Stimulated activated CD4-positive, alpha-beta T cell treated with anti-CD3 and anti-CD28 coated beads, Interleukin-1b, Interleukin-23, amount 100 ng/mL, for 1 hour (primary cell): ENCODE measurements around the gene IGSF10.

Experiments used
- DNase-seq, 2 donors: peaks; one replicate each; pipeline ENCODE4 v3.0.0-alpha.2; 2020; ENCODE audit warnings: low read depth in 2 of 2

Gene IGSF10

DNA sequence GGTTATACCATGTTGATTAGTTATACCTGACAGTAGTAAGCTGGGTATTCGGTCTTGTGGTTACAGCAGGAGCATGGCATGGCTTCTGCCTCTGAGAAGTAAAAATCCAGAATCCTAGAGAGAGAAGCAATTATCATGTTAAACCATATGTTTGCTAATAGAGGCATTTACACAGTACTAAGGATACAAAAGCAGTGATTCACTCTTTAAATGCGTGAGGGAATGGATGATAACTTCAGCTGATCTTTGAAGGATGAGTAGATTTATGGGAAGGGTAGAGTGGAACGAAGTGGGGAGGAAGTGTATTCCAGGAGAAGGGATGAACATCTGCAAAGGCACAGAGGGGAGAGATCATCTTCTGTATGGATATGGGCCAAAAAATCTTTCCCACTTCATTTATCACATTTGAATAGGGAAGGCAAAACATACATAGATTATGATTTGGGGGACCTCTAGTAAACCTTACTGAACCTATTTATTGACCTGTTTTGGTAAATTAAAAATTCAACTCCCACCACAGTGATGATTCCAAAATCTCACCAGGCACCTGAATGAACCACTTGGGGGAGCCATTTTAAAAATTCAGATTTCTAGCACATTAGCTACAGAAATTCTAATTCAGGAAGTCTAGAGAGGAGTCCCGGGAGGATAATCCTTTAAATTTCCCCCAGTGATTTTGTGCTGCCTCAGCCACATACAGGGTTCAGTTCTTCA lies 35.1 kb downstream of the IGSF10 start:
- DNase-seq: no peak

DNA sequence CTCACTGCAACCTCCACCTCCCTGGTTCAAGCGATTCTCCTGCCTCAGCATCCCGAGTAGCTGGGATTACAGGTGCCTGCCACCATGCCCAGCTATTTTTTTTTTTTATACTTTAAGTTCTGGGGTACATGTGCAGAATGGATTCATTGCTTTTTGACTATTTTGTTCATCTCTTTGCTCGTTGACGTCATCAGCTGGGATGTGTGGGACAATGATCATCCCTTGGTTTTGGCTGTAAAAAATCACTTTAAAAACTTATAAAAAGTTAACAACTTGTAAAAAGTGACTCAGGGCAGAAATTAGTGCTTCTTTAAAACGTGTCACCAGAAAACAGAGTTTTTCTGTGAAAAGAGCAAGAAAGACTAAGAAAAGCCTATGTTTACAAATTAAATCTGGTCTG lies 37.8 kb downstream of the IGSF10 start:
- no peak for DNase-seq

DNA sequence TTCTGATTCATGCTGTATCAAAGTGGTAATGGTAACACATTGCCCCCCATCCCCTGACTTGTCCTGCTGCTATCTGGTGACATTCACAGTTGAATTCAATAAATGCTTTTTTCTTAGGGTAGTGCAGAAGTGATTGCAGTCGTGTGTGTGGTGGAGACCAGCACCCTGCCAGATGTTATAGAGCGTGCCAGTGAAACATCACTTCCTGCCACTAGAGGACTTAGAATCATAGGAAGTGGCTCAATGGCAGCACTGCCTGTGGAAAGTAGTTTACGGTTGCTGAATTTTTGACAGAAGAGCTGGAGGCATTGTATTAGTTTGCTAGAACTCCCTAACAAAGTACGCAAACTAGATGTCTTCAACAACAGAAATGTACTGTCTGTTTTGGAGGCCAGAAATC lies 38.9 kb downstream of the IGSF10 start:
- DNase-seq: no peak

DNA sequence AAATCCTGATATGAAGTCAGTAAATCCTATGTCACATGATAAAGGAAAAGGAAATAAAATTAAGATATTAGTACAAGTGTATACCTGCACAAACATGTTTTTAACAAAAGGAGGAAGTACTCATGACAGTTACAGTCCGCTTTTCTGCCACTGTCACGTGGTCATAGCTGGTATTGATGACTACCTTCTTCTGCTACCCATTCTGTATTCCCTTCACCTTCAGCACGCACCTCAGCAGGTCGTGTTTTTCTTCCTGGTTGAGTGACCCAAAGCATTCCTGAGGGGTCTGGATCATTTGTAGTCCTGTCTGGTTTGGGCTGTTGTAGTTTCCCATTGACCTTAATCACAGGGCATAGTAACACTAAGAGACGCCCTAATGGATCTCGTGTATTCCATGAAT lies 41.1 kb downstream of the IGSF10 start:
- DNase-seq: no peak

DNA sequence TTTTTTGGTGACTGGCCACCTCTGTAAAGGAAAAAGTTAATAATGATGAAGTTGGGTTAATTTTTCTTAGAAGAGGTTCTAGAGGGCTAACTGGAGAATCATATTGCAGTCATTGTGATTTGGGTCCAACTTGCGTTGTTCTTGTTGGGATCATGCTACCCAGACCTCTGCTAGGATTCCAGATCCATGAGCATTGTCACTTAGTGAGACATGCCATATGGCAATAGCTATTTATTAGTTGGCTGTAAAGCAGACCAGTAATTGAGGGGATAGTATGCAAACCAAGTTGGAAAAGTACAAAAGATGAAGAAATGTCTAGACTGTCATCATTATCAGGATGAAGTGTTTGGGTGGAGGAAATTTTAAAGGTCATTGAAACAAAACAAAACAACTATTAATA lies 45.6 kb downstream of the IGSF10 start:
- DNase-seq: no peak

DNA sequence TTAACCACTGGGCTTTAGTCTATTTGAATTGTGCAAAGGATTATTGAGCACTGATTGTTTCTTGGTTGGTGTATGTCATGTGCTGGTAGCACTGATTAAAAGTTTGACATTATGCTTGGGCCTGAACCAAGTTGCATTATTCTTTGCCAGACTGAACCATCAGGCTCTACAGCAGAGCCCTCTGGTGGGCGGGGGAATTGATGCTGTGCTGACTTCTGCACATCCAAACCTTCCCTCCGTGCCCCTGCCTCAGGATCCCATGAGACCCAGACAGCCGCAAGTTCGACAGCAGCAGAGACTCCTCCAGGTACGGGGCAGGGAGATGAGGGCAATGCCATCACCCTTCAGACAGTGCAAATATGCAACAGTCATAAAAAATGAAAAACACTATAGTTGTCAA lies 47.9 kb downstream of the IGSF10 start:
- DNase-seq: no peak
